Stimulated activated CD4-positive, alpha-beta T cell treated with anti-CD3 and anti-CD28 coated beads, Interleukin-12 subunit alpha, Interleukin-12 subunit beta, amount 100 ng/mL, for 4 hours (primary cell): ENCODE results near the gene MNX1.

ENCODE experiments used
- DNase-seq: peaks from one replicate; pipeline ENCODE4 v3.0.0-alpha.2; 2020

MNX1 gene

GRCh38 chr7:156966387-156966786 lies 44.1 kb downstream of the MNX1 start:
- DNase-seq, result no peak

DNA sequence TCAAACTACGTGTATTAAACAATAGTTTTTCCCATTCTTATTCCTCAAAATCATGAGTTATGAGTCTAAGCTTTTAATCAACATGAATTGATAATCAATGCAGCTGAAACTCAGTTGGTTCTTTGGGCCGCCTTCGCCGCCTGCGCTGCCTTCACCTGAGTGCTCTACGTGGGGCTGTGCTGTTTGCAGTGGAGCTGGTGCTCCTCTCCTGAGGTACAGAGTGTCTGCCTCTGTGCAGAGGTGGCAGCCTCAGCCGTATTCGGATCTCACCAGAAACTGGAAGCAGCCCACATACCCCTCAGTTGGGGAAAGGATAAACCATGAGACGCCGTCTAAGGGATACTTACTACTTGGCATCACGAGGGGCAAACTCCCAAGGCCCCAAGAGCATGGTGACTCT lies 45.5 kb downstream of the MNX1 start:
- DNase-seq, result no peak

DNA sequence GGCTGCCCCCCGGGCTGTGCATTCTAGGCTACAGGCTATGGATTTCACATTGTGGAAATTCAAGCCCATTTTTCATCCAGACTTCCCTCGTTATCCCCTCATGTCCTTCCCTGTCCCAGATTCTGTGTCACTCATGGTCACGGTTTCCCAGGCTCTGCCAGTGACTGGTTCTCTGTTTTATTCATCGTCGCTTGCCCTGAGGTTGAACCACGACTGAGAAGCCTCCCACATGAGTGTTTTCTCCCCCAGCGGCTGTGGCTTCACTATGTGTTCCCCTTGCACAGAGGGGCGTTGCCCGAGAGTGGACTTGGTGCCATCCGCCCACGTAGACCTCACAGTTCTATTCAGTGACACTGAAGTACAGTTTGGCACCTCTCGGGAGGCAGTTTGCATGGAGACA lies 47.0 kb downstream of the MNX1 start:
- no peak for DNase-seq

- no peak for DNase-seq
Measured at GRCh38 chr7:156962897-156963296, 47.6 kb downstream of the MNX1 start.

GRCh38 chr7:156962145-156962544 lies 48.3 kb downstream of the MNX1 start:
- DNase-seq, result no peak

GRCh38 chr7:156956727-156957126 lies 53.7 kb downstream of the MNX1 start:
- DNase-seq, result no peak

GRCh38 chr7:156954941-156955340 lies 55.5 kb downstream of the MNX1 start:
- DNase-seq, result no peak
